Astrocyte of the spinal cord (primary cell): Measurements from ENCODE around the gene BCAS3.

Experiments used
- DNase-seq: peaks from one replicate; pipeline ENCODE4 v3.0.0; 2011; ENCODE audit warnings: low read depth, low spot score
- H3K4me3 ChIP-seq: 2 replicates; pipeline ENCODE4 v1.5.1; 2011; ENCODE audit warnings: low read depth, mild to moderate bottlenecking, low read length, moderate library complexity
- CTCF ChIP-seq: IDR thresholded peaks from 2 replicates; pipeline ENCODE4 v1.5.1; 2012; ENCODE audit warnings: low read depth, mild to moderate bottlenecking, low read length, inconsistent platforms
- in situ Hi-C: cut with HindIII; loops from 2 replicates; pipeline ENCODE4 v1.10.0; 2017; ENCODE audit warnings: low sequenced_read_pairs

Gene BCAS3

GRCh38 chr17:61064087-61064951 is 386.7 kb downstream of the BCAS3 start:
- in situ Hi-C loops, result no loop called here
- DNase-seq, result no peak
- no peak for TF ChIP-seq CTCF
- H3K4me3 ChIP-seq, result no peak overlapping the region

GRCh38 chr17:61065263-61065773 is 387.7 kb downstream of the BCAS3 start:
- no peak for TF ChIP-seq CTCF
- H3K4me3 ChIP-seq, result no peak overlapping the region
- in situ Hi-C loops, result no loop called here
- DNase-seq, result peak; percentile 33

GRCh38 chr17:61066062-61066461 is 388.4 kb downstream of the BCAS3 start:
- DNase-seq, result no peak
- in situ Hi-C loops, result no loop called here
- no peak for TF ChIP-seq CTCF
- no peak overlapping the region for H3K4me3 ChIP-seq

GRCh38 chr17:61070649-61071048 is 393.0 kb downstream of the BCAS3 start:
- no peak for DNase-seq
- H3K4me3 ChIP-seq, result no peak overlapping the region
- TF ChIP-seq CTCF, result no peak
- in situ Hi-C loops, result no loop called here

- H3K4me3 ChIP-seq, result no peak overlapping the region
- DNase-seq, result no peak
- in situ Hi-C loops, result no loop called here
- no peak for TF ChIP-seq CTCF
Measured at GRCh38 chr17:61072648-61073047, 395.0 kb downstream of the BCAS3 start.

- no peak for DNase-seq
- no peak for TF ChIP-seq CTCF
- in situ Hi-C loops, result no loop called here
- H3K4me3 ChIP-seq, result no peak overlapping the region
Measured at GRCh38 chr17:61073131-61073530, 395.5 kb downstream of the BCAS3 start.
